RWPE2 (cell line): ENCODE data around the gene KLC1.
A peak's percentile ranks its signal among the peaks of the same experiment; 100 is the strongest.

Experiments used
- ATAC-seq: fragments of 200-7000 bp; cut with Tn5 transposase; 3 replicates; pipeline ENCODE4 v1.9.1; 2021; ENCODE audit warnings: low read depth
- DNase-seq: peaks from one replicate; pipeline ENCODE4 v3.0.0-alpha.2; 2020; ENCODE audit warnings: low spot score
- H3K27ac ChIP-seq: fragments of 450-650 bp; 2 replicates; pipeline ENCODE4 v1.5.1; 2017; ENCODE audit warnings: mild to moderate bottlenecking; ENCODE audit not compliant: poor library complexity, severe bottlenecking
- H3K27me3 ChIP-seq: fragments of 250-450 bp; sonication (Bioruptor Pico); 2 replicates; pipeline ENCODE4 v1.5.1; 2021; ENCODE audit warnings: mild to moderate bottlenecking, moderate library complexity; ENCODE audit not compliant: insufficient read depth, poor library complexity, severe bottlenecking
- H3K36me3 ChIP-seq: fragments of 250-450 bp; sonication (Bioruptor Pico); 2 replicates; pipeline ENCODE4 v1.5.1; 2020; ENCODE audit warnings: low read depth, mild to moderate bottlenecking, moderate library complexity
- H3K4me1 ChIP-seq: fragments of 250-450 bp; sonication (Bioruptor Pico); 2 replicates; pipeline ENCODE4 v1.5.1; 2021; ENCODE audit warnings: mild to moderate bottlenecking, moderate library complexity; ENCODE audit not compliant: insufficient read depth, poor library complexity, severe bottlenecking
- H3K4me3 ChIP-seq: fragments of 250-450 bp; sonication (Bioruptor Pico); 2 replicates; pipeline ENCODE4 v1.5.1; 2021; ENCODE audit warnings: mild to moderate bottlenecking, moderate library complexity; ENCODE audit not compliant: severe bottlenecking
- H3K9me3 ChIP-seq: fragments of 250-450 bp; sonication (Bioruptor Pico); 2 replicates; pipeline ENCODE4 v1.5.1; 2021; ENCODE audit warnings: mild to moderate bottlenecking, moderate library complexity; ENCODE audit not compliant: severe bottlenecking
- TF ChIP-seq, protein P1 (sequence below): fragments of 450-650 bp; IDR thresholded peaks from one replicate; pipeline ENCODE4 v1.5.1; 2017; ENCODE audit warnings: mild to moderate bottlenecking, moderate library complexity; ENCODE audit not compliant: poor library complexity, severe bottlenecking

Gene KLC1

DNA sequence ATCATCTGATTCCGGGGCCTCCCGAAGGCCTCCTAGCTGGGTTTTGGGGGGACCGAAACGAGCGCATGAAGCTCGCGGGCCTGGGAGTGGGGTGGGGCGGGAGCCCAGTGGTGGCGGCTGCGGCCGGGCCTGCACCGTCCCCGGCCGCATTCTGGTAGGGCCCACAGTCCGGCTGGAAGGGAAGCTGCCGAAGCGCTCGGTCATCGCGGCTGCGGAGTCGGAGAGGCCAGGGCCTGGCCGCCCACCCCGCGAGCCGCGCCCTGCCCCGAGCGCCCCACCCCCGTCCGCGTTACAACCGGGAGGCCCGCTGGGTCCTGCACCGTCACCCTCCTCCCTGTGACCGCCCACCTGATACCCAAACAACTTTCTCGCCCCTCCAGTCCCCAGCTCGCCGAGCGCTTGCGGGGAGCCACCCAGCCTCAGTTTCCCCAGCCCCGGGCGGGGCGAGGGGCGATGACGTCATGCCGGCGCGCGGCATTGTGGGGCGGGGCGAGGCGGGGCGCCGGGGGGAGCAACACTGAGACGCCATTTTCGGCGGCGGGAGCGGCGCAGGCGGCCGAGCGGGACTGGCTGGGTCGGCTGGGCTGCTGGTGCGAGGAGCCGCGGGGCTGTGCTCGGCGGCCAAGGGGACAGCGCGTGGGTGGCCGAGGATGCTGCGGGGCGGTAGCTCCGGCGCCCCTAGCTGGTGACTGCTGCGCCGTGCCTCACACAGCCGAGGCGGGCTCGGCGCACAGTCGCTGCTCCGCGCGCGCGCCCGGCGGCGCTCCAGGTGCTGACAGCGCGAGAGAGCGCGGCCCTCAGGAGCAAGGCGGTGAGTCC is at the start of gene KLC1:
Gene KLC1 (plus strand): TSS at position 528 of the 819 bp plus-strand sequence. CDS start 25,354 bp downstream, outside the sequence.
- TF ChIP-seq, protein P1, sequence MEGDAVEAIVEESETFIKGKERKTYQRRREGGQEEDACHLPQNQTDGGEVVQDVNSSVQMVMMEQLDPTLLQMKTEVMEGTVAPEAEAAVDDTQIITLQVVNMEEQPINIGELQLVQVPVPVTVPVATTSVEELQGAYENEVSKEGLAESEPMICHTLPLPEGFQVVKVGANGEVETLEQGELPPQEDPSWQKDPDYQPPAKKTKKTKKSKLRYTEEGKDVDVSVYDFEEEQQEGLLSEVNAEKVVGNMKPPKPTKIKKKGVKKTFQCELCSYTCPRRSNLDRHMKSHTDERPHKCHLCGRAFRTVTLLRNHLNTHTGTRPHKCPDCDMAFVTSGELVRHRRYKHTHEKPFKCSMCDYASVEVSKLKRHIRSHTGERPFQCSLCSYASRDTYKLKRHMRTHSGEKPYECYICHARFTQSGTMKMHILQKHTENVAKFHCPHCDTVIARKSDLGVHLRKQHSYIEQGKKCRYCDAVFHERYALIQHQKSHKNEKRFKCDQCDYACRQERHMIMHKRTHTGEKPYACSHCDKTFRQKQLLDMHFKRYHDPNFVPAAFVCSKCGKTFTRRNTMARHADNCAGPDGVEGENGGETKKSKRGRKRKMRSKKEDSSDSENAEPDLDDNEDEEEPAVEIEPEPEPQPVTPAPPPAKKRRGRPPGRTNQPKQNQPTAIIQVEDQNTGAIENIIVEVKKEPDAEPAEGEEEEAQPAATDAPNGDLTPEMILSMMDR: no peak
- Histone ChIP-seq H3K9me3 (no peaks in the 10 kb centered on the region), H3K27ac (peak within 1 kb of the TSS; percentile 87), H3K36me3 (peaks cover 21% of the 10 kb centered on the region), H3K27me3 (no peaks in the 10 kb centered on the region), H3K4me1 (peaks cover 22% of the 10 kb centered on the region), H3K4me3 (peak within 1 kb of the TSS; percentile 94)
- DNase-seq (peak; percentile 83), ATAC-seq (peak; percentile 35)

DNA sequence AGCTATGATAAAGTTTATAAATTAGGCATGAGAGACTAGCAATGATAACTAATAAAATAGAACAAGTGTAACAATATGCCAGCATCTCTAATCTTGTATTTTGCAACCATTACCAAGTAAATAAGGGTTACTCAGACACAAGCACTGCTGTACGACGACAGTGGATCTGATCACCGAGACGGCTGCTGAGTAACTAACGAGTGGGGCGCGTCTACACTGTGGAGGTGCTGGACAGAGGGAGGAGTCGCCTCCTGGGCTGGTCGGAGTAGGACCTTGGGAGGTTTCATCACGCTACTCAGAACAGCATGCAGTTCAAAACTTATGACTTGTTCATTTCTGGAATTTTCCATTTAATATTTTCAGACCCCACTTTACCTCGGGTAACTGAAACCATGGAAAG is 47.8 kb upstream of the KLC1 start:
- Histone ChIP-seq H3K27ac (peak overlapping the region; percentile 50), H3K4me1 (peaks cover 23% of the 10 kb centered on the region), H3K27me3 (no peaks in the 10 kb centered on the region), H3K36me3 (peaks cover 35% of the 10 kb centered on the region), H3K4me3 (no peak overlapping the region), H3K9me3 (no peaks in the 10 kb centered on the region)
- TF ChIP-seq, protein P1: no peak
- DNase-seq (no peak), ATAC-seq (no peak)

DNA sequence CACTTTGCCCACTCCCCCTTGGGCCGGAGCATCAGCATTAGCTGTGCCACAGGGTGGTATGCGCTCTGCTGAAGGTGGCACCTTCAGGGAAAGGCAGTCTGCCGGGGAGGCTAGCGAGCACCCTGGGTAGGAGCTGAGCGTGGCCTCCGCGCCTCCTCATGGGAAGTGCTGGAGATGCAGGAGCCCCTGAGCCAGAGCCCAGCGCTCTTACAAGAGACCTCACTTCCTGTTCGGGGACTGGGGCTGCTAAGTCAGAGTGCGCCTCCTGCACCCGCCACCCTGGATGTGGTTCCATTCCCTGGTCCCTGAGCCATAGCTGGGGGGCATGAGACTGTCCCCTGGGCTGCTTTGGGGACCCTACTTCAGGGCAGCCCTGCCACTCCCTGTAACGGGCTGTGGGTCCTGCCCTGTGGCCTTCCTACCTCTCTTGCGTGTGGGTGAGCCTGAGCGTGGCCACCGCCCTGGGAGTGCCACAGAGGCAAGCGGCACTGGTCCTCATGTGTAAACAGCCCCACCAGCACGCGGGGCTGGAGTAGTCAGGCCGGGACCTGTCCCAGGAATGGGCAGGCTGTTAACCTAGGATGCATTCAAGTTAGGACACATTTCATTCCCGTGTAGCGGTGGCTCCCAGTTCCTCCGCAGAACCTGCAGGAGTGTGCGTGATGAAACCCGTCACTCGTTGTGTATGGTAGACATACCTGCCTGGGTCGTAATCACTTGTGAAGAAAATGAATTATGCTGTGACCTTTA is 46.9 kb upstream of the KLC1 start:
- TF ChIP-seq, protein P1: no peak
- H3K9me3 ChIP-seq: no peaks in the 10 kb centered on the region
- H3K27me3 ChIP-seq: no peaks in the 10 kb centered on the region
- H3K36me3 ChIP-seq: peaks cover 35% of the 10 kb centered on the region
- H3K27ac ChIP-seq: peak overlapping the region; percentile 50
- peak; percentile 88 for ATAC-seq
- H3K4me1 ChIP-seq: peaks cover 14% of the 10 kb centered on the region
- peak; percentile 89 for DNase-seq
- H3K4me3 ChIP-seq: no peak overlapping the region

DNA sequence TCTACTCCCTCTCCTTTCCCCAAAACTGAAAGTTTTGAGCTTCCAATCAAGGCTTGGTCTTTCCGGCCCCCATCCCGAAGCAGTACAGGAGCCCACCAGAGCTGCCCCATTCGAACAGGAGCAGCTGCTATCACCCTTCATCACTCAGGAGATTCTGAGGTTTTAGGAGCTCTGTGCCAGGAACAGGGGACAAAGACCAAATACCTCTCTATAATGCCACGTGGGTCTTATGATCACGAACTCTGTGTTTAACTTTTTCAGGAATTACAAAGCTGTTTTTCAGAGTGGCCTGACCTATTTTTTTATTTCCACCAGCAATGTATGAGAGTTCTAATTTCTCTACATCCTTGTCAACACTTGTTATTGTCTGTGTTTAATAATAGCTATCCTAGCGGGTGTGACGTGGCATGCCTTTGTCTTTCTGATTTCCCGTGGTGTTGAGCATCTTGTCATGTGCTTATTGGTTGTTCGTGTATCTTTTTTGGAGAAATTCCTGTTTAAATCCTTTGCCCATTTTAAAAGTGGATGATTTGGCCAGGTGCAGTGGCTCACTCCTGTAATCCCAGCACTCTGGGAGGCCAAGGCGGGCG is 44.6 kb upstream of the KLC1 start:
- Histone ChIP-seq H3K4me3 (no peak overlapping the region), H3K27me3 (no peaks in the 10 kb centered on the region), H3K36me3 (peaks cover 44% of the 10 kb centered on the region), H3K4me1 (peaks cover 13% of the 10 kb centered on the region), H3K27ac (no peak overlapping the region), H3K9me3 (no peaks in the 10 kb centered on the region)
- ATAC-seq: no peak
- TF ChIP-seq, protein P1: no peak
- DNase-seq: no peak
